ENCODE results near the gene CALML3.

DNA sequence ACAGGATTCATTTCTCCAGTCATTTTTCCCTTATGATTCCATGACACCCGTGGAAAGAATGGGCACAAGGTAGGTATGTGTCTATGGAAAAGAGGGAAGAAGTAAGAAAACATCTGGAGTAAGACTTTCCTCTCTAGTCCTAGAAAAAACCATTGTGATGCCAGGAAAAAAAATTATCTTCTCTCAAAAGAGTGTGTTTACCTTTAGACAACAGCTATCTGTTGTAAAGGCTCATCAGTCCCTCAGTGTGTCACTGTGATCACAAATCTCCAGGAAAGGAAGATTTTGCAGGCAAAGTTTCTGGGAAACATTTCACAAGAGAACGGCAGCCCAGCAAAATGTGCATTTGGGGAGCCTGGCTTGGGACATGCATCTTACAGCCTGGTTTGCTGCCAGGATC is 44.8 kb downstream of the CALML3 start:
- TF ChIP-seq, protein P1, sequence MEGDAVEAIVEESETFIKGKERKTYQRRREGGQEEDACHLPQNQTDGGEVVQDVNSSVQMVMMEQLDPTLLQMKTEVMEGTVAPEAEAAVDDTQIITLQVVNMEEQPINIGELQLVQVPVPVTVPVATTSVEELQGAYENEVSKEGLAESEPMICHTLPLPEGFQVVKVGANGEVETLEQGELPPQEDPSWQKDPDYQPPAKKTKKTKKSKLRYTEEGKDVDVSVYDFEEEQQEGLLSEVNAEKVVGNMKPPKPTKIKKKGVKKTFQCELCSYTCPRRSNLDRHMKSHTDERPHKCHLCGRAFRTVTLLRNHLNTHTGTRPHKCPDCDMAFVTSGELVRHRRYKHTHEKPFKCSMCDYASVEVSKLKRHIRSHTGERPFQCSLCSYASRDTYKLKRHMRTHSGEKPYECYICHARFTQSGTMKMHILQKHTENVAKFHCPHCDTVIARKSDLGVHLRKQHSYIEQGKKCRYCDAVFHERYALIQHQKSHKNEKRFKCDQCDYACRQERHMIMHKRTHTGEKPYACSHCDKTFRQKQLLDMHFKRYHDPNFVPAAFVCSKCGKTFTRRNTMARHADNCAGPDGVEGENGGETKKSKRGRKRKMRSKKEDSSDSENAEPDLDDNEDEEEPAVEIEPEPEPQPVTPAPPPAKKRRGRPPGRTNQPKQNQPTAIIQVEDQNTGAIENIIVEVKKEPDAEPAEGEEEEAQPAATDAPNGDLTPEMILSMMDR (IDR thresholded peaks at IDR 0.05), result no peak
- TF ChIP-seq POLR2A (IDR thresholded peaks at IDR 0.05), result no peak

Data from uterus (tissue), 2 donors.